Endodermal cell (in vitro differentiated cells): ENCODE measurements around the gene IL24. TPM values are rescaled to one million over a fixed set of nuclear protein-coding genes. Genes with fewer than 3 reads are reported as not detected.

Experiments
- DNase-seq: peaks from one replicate; pipeline ENCODE4 v3.0.0-alpha.2; 2017
- H3K27ac ChIP-seq: 2 replicates; pipeline ENCODE4 v1.5.1; 2013; ENCODE audit warnings: mild to moderate bottlenecking, low read depth, low read length, moderate library complexity
- H3K27me3 ChIP-seq: 2 replicates; pipeline ENCODE4 v1.6.1; 2013; ENCODE audit warnings: mild to moderate bottlenecking, low read length, moderate library complexity; ENCODE audit not compliant: insufficient read depth, control insufficient read depth, poor library complexity, severe bottlenecking
- H3K36me3 ChIP-seq: 2 replicates; pipeline ENCODE4 v1.7.0; 2013; ENCODE audit warnings: mild to moderate bottlenecking, low read length, moderate library complexity; ENCODE audit not compliant: control insufficient read depth, insufficient read depth
- H3K4me1 ChIP-seq: one replicate; pipeline ENCODE4 v1.7.0; 2013; ENCODE audit warnings: low read length; ENCODE audit not compliant: control insufficient read depth, insufficient read depth
- H3K4me3 ChIP-seq: 2 replicates; pipeline ENCODE4 v1.5.1; 2013; ENCODE audit warnings: mild to moderate bottlenecking, low read length, moderate library complexity
- H3K9ac ChIP-seq: 2 replicates; pipeline ENCODE4 v1.6.1; 2013; ENCODE audit warnings: mild to moderate bottlenecking, low read length, moderate library complexity; ENCODE audit not compliant: poor library complexity, severe bottlenecking; ENCODE audit errors: extremely low read depth
- H3K9me3 ChIP-seq: 2 replicates; pipeline ENCODE4 v1.6.1; 2013; ENCODE audit warnings: mild to moderate bottlenecking, low read length, moderate library complexity; ENCODE audit not compliant: control insufficient read depth
- H3K27ac Mint-ChIP-seq: 2 replicates; pipeline ENCODE4 v1.8.0; 2020; ENCODE audit warnings: mixed read lengths
- H3K27me3 Mint-ChIP-seq: 2 replicates; pipeline ENCODE4 v1.8.0; 2021; ENCODE audit warnings: mild to moderate bottlenecking, mixed read lengths; ENCODE audit not compliant: insufficient read depth
- H3K36me3 Mint-ChIP-seq: 2 replicates; pipeline ENCODE4 v1.8.0; 2020; ENCODE audit warnings: low read depth, mixed read lengths
- H3K4me1 Mint-ChIP-seq: 2 replicates; pipeline ENCODE4 v1.8.0; 2020; ENCODE audit warnings: mixed read lengths
- H3K4me3 Mint-ChIP-seq: 2 replicates; pipeline ENCODE4 v1.8.0; 2020; ENCODE audit warnings: mild to moderate bottlenecking, moderate library complexity, mixed read lengths
- H3K9me3 Mint-ChIP-seq: 2 replicates; pipeline ENCODE4 v1.8.0; 2020; ENCODE audit warnings: mild to moderate bottlenecking, mixed read lengths
- CTCF ChIP-seq: fragments of 200-600 bp; sonication (generic); conservative IDR thresholded peaks from 2 replicates; pipeline ENCODE4 v1.5.0; 2021; ENCODE audit warnings: antibody characterized with exemption, mild to moderate bottlenecking
- WGBS, 2 experiments: methylation state at CpG; one replicate each; pipeline versions ENCODE4 v1.1.5 to v1.1.7; 2013; ENCODE audit warnings: missing lambda C conversion rate in 2 of 2, mixed read lengths in 1 of 2; ENCODE audit not compliant: insufficient coverage in 1 of 2, insufficient read length in 1 of 2; 5-methylcytosine and 5-hydroxymethylcytosine counted together
- total RNA-seq, 2 donors: library from RNA; stranded (reverse); fragmentation: NEBNext Ultra II Directional in 1 of 2; extraction: Animal tissue kit (Norgen Biotek cat#: 25700) in 1 of 2; gene quantifications; 2 replicates in 1 of 2; 3 replicates in 1 of 2; pipeline ENCODE4 v1.2.1, GENCODE V29; 2021

IL24 gene
- total RNA-seq, 2 donors from 2014 or later = not detected

- Histone ChIP-seq H3K4me3 (no peak overlapping the region), H3K4me1 (no peaks in the 10 kb centered on the region), H3K27ac (no peak overlapping the region), H3K9ac (no peak overlapping the region), H3K9me3 (peaks cover 21% of the 10 kb centered on the region), H3K36me3 (no peaks in the 10 kb centered on the region), H3K27me3 (peaks cover 14% of the 10 kb centered on the region)
- Mint-ChIP-seq H3K27me3 (peaks cover 20% of the 10 kb centered on the region), H3K27ac (no peak overlapping the region), H3K36me3 (no peaks in the 10 kb centered on the region), H3K4me3 (no peak overlapping the region), H3K4me1 (no peaks in the 10 kb centered on the region), H3K9me3 (peaks cover 19% of the 10 kb centered on the region)
- DNase-seq = no peak
- 65 to 87% methylated on average over 2 of the region's 2 CpGs for WGBS, 2 experiments
- TF ChIP-seq CTCF = no peak
These were observed 41.4 kb upstream of the IL24 start for GRCh38 chr1:206855859-206856258.

- 87 to 92% methylated on average over 4 to 5 of the region's 5 CpGs for WGBS, 2 experiments
- DNase-seq = peak; percentile 64
- peak; percentile 82 for TF ChIP-seq CTCF
- no peak overlapping the region for H3K4me3 ChIP-seq
- no peaks in the 10 kb centered on the region for H3K4me1 ChIP-seq
- no peaks in the 10 kb centered on the region for H3K36me3 Mint-ChIP-seq
- no peaks in the 10 kb centered on the region for H3K36me3 ChIP-seq
- H3K27me3 ChIP-seq = peaks cover 21% of the 10 kb centered on the region
- no peak overlapping the region for H3K27ac Mint-ChIP-seq
- no peak overlapping the region for H3K9ac ChIP-seq
- peaks cover 23% of the 10 kb centered on the region for H3K27me3 Mint-ChIP-seq
- H3K9me3 ChIP-seq = peaks cover 13% of the 10 kb centered on the region
- peaks cover 13% of the 10 kb centered on the region for H3K9me3 Mint-ChIP-seq
- H3K4me3 Mint-ChIP-seq = no peak overlapping the region
- no peaks in the 10 kb centered on the region for H3K4me1 Mint-ChIP-seq
- no peak overlapping the region for H3K27ac ChIP-seq
These were observed 40.4 kb upstream of the IL24 start for GRCh38 chr1:206856674-206857464.

GRCh38 chr1:206859082-206859521 is 38.1 kb upstream of the IL24 start:
- Histone ChIP-seq H3K27ac (no peak overlapping the region), H3K4me1 (no peaks in the 10 kb centered on the region), H3K36me3 (no peaks in the 10 kb centered on the region), H3K4me3 (no peak overlapping the region), H3K9me3 (no peaks in the 10 kb centered on the region), H3K9ac (no peak overlapping the region), H3K27me3 (peaks cover 21% of the 10 kb centered on the region)
- Mint-ChIP-seq H3K36me3 (no peaks in the 10 kb centered on the region), H3K27me3 (peaks cover 20% of the 10 kb centered on the region), H3K4me3 (no peak overlapping the region), H3K27ac (no peak overlapping the region), H3K9me3 (no peaks in the 10 kb centered on the region), H3K4me1 (peaks cover 7% of the 10 kb centered on the region)
- DNase-seq = no peak
- WGBS, 2 experiments = 75 to 92% methylated on average over 2 to 5 of the region's 5 CpGs
- TF ChIP-seq CTCF = no peak
